ENCODE measurements around the gene CAMK2N1.
"Not testable (repeated sequence)": the region's sequence is repeated elsewhere in the genome, so short reads cannot be mapped to it uniquely, and the experiment has no call there.

Gene CAMK2N1

DNA sequence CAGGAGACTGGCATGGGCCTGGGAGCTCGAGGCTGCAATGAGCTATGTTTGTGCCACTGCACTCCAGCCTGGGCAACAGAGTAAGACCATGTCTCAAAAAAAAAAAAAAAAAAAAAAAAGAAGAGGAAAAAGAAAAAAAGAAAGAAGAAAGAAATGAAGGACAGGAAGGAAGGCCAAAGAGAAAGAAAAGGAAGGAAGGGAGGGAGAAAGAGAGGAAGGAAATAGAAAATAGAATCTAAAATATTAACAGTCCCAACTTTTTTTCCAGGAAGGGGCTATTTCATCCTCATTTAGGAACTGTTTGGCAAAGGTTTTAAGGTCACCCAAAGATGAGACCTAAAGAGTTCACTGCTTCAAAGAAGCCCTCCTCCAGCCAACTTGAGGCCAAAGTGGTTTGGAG lies 19.5 kb upstream of the CAMK2N1 start:
- TF ChIP-seq, protein P1, sequence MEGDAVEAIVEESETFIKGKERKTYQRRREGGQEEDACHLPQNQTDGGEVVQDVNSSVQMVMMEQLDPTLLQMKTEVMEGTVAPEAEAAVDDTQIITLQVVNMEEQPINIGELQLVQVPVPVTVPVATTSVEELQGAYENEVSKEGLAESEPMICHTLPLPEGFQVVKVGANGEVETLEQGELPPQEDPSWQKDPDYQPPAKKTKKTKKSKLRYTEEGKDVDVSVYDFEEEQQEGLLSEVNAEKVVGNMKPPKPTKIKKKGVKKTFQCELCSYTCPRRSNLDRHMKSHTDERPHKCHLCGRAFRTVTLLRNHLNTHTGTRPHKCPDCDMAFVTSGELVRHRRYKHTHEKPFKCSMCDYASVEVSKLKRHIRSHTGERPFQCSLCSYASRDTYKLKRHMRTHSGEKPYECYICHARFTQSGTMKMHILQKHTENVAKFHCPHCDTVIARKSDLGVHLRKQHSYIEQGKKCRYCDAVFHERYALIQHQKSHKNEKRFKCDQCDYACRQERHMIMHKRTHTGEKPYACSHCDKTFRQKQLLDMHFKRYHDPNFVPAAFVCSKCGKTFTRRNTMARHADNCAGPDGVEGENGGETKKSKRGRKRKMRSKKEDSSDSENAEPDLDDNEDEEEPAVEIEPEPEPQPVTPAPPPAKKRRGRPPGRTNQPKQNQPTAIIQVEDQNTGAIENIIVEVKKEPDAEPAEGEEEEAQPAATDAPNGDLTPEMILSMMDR (IDR thresholded peaks at IDR 0.05; ENCODE audit: extremely low read depth, missing control alignments), result no peak
- no peak for DNase-seq (ENCODE audit: low spot score)

DNA sequence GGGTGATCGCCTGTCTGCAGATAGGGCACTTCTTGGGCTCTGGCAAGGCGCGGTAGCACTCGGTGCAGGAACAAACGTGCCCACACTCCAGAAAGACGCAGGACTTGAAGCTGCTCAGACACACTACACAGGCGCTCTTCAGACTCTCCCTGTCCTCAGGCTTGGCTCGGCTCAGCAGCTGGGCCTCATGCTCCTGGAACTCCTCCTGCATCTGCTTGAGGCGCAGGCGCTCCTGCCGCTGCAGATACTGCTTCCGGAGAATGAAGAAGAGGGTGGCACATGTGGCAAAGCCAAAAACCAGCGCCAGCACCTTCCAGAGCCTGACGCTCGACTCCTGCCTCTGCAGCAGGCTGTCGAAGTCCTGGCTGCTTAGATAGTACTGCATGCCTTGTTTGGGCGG lies 14.7 kb upstream of the CAMK2N1 start:
- TF ChIP-seq, protein P1 (IDR thresholded peaks at IDR 0.05; ENCODE audit: extremely low read depth, missing control alignments), result no peak

DNA sequence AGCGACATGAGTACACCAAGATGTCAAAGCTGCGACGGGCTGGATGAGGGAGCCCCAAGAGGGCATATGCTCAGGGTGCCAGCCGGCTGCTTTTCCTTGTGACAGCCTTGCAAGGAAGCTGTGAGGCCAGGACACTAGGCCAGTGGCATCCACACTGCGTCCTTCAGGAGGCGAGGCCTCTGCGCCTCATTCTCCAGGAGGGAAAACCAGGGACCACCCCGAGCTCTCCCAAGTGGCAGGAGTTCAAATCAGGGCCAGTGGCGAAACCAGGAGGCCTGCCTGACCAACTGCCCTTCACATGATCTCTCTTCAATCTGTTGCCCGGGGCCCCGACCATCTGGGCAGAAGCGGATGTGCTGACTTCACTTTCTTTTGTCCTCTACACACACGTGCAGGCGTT lies 13.7 kb upstream of the CAMK2N1 start:
- TF ChIP-seq, protein P1 (IDR thresholded peaks at IDR 0.05; ENCODE audit: extremely low read depth, missing control alignments), result no peak
- no peak for DNase-seq (ENCODE audit: low spot score)

More for the DNA sequence above, 14.7 kb upstream of the CAMK2N1 start:
- no peak for DNase-seq (ENCODE audit: low spot score)

DNA sequence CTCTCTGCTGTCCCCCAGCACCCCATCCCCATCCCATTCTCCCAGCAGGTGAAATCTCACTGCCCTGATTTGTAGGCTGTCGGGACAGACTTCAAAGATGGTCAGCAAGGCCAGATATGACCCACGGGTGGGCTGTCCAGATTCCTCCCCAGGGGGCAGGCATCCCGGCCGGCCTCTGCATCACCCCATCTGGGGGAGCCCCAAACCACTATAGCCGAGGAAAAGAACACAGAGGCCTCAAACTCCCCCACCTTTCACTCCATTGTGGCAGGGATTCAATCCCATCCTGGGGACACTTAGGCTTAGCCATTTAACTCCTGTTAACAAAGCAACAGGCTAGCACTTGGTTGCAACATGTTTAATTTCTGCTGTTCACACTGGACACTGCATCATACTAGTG lies 13.1 kb upstream of the CAMK2N1 start:
- TF ChIP-seq, protein P1 (IDR thresholded peaks at IDR 0.05; ENCODE audit: extremely low read depth, missing control alignments), result no peak

DNA sequence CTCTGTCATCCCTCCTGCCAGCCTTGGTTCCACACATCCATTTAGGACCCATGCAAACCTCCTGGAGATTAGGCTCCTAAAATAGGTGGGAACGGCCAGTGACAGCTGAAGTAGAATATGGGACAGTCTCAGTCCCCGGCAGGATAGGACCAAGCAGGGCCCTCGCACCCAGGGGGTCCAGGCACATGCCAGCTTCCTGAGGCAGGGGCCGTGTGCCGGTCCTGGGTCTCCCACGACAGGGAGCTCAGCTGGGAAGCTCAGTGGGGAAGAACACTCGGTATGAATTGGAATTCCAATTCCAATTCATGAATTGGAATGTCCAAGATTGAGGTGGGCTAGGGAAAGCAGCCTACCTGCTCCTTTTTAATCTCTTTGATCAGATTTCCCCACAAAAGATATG lies 12.1 kb upstream of the CAMK2N1 start:
- TF ChIP-seq, protein P1 (IDR thresholded peaks at IDR 0.05; ENCODE audit: extremely low read depth, missing control alignments), result no peak
- DNase-seq (ENCODE audit: low spot score), result no peak

More for the DNA sequence above, 13.1 kb upstream of the CAMK2N1 start:
- DNase-seq (ENCODE audit: low spot score), result no peak

DNA sequence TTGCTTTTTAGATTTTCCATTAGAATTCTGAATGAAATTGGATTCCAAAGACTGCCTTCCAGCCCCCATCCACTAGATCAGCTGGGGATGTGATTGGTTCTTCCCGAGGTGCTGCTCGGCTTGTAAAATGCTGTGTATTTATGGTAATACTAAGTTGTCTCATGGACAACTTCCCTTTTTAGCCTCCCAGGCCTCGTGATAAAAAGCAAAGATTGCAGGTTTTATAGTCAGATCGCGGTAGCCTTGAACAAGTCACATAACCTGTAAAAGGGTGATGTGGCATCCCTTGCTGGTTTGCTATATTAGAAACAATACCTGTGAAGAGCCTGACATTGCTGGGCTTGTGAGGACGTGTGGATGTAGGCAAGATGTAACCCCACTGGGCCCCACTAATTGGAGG lies 11.5 kb upstream of the CAMK2N1 start:
- TF ChIP-seq, protein P1 (IDR thresholded peaks at IDR 0.05; ENCODE audit: extremely low read depth, missing control alignments), result no peak
- no peak for DNase-seq (ENCODE audit: low spot score)

DNA sequence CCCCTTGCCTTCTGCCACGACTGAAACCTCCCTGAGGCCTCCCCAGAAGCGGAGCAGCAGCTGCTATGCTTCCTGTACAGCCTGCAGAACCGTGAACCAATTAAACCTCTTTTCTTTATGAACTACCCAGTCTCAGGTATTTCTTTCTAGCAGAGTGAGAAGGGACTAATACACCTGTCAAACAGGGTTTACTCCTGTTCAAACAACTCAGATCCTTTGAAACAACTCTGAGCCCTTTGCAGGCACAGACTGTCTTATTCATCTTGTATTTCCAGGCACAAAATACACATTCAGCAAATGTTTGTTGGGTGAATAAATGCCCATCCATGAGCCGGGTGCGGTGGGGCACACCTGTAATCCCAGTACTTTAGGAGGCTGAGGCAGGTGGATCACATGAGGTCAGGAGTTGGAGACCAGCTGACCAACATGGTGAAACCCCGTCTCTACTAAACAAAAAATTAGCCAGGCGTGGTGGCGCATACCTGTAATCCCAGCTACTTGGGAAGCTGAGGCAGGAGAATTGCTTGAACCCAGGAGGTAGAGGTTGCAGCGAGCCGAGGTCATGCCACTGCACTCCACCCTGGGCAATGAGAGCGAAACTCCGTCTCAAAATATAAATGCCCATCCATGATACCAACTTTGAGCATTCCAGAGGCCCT lies 10.8 kb upstream of the CAMK2N1 start:
- DNase-seq (ENCODE audit: low spot score), result not testable (repeated sequence)

DNA sequence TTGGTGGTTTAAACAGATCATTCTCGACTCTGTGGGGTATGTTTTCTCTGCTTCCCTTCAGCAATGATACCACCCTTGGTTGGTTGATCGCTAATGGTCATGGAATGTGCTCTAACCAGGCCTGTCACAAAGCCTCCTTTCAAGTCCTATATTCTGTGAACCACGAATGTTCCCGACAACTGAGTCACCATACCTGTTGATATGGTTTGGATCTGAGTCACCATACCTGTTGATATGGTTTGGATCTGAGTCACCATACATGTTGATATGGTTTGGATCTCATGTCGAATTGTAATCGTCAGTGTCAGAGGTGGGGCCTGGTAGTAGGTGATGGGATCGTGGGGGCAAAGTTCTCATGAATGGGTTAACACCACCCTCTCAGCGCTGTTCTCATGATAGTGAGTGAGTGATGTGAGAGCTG lies 10.2 kb upstream of the CAMK2N1 start:
- TF ChIP-seq, protein P1 (IDR thresholded peaks at IDR 0.05; ENCODE audit: extremely low read depth, missing control alignments), result no peak
- no peak for DNase-seq (ENCODE audit: low spot score)

Measured in GM20000 (cell line).